GM12873 (cell line): Measurements from ENCODE around the gene CYBB.

Experiments
- CTCF ChIP-seq: IDR thresholded peaks from 2 replicates; pipeline ENCODE4 v1.5.1; 2012; ENCODE audit warnings: low read depth, mild to moderate bottlenecking, moderate library complexity, low read length, control low read depth; ENCODE audit not compliant: insufficient read depth; ENCODE audit errors: missing control alignments

The CYBB gene

GRCh38 chrX:37800717-37801116 lies 20.9 kb downstream of the CYBB start:
- no peak for TF ChIP-seq CTCF

GRCh38 chrX:37802028-37802427 lies 22.2 kb downstream of the CYBB start:
- TF ChIP-seq CTCF: no peak

- no peak for TF ChIP-seq CTCF
Observed at GRCh38 chrX:37803057-37803456, 23.2 kb downstream of the CYBB start.

- no peak for TF ChIP-seq CTCF
Observed at GRCh38 chrX:37809970-37810369, 30.1 kb downstream of the CYBB start.

- no peak for TF ChIP-seq CTCF
Observed at GRCh38 chrX:37812110-37812509, 32.3 kb downstream of the CYBB start.

- no peak for TF ChIP-seq CTCF
Observed at GRCh38 chrX:37813570-37813969, 33.7 kb downstream of the CYBB start.

GRCh38 chrX:37815366-37815765 lies 35.5 kb downstream of the CYBB start:
- no peak for TF ChIP-seq CTCF
